Spleen (tissue), 7 donors: ENCODE data around the gene SIK3.

ENCODE experiments used
- POLR2AphosphoS5 ChIP-seq, 3 donors: sonication (generic); formaldehyde crosslinking; IDR thresholded peaks; one replicate each; pipeline ENCODE4 v1.5.1; 2017; ENCODE audit warnings: antibody characterized with exemption in 3 of 3
- TF ChIP-seq, protein P1 (sequence below), 11 experiments: fragments of 200-600 bp in 7 of 11; fragments of 450-650 bp in 4 of 11; sonication (generic) in 4 of 11; IDR thresholded peaks in 8 of 11; conservative IDR thresholded peaks in 3 of 11; 1 replicate in 7 of 11; 2 replicates in 4 of 11; pipeline versions ENCODE4 v1.4.0 to v1.8.0; 2016 to 2021; ENCODE audit warnings: antibody characterized with exemption in 11 of 11, inconsistent platforms in 4 of 11, mild to moderate bottlenecking in 1 of 11
- donor health status: DM: no; HTN: no; CAD: no; lungs with moderate emphysema.
- donor health status: DM: no; HTN: no; CAD: no.
- donor health status: DM: no; HTN: no; CAD: no.

DNA sequence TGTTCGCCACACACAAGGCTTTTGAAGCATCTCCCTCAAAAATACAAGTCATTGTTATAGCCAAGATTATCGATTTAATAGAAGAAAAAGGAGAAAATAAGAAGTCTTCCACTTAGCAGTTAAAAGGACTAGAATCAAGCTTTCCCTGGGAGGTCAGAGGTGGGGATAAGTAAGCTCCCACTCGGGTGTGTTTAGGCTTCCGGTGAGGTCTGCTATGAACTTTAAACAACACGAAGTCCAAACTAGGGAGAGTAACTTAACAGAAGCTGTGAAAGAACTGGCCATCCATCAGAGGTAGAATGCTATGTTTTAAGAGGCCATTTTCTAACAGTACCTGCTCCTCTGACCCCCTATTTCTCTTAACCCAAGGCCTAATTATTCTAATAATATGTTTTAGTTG lies 169.4 kb downstream of the SIK3 start:
- TF ChIP-seq POLR2AphosphoS5 (IDR thresholded peaks at IDR 0.05), result no peak
- TF ChIP-seq, protein P1, sequence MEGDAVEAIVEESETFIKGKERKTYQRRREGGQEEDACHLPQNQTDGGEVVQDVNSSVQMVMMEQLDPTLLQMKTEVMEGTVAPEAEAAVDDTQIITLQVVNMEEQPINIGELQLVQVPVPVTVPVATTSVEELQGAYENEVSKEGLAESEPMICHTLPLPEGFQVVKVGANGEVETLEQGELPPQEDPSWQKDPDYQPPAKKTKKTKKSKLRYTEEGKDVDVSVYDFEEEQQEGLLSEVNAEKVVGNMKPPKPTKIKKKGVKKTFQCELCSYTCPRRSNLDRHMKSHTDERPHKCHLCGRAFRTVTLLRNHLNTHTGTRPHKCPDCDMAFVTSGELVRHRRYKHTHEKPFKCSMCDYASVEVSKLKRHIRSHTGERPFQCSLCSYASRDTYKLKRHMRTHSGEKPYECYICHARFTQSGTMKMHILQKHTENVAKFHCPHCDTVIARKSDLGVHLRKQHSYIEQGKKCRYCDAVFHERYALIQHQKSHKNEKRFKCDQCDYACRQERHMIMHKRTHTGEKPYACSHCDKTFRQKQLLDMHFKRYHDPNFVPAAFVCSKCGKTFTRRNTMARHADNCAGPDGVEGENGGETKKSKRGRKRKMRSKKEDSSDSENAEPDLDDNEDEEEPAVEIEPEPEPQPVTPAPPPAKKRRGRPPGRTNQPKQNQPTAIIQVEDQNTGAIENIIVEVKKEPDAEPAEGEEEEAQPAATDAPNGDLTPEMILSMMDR (IDR thresholded peaks at IDR 0.05 in 8 of 11, conservative IDR thresholded peaks at IDR 0.05 in 3 of 11), result no peak
